Parathyroid adenoma (tissue), 2 donors: Measurements from ENCODE around the gene PRR18.
A peak's percentile ranks its signal among the peaks of the same experiment; 100 is the strongest.

Source experiments
- H2AFZ ChIP-seq: fragments of 300-600 bp; sonication (generic); one replicate; pipeline ENCODE4 v1.7.0; 2017; ENCODE audit warnings: antibody characterized with exemption, mild to moderate bottlenecking
- H3K27ac ChIP-seq: fragments of 300-600 bp; sonication (generic); one replicate; pipeline ENCODE4 v1.7.0; 2017
- H3K27me3 ChIP-seq: fragments of 300-600 bp; sonication (generic); one replicate; pipeline ENCODE4 v1.7.0; 2017; ENCODE audit warnings: low read length; ENCODE audit not compliant: control insufficient read depth, insufficient read depth
- H3K36me3 ChIP-seq: fragments of 300-600 bp; sonication (generic); one replicate; pipeline ENCODE4 v1.7.0; 2017; ENCODE audit warnings: low read length; ENCODE audit not compliant: control insufficient read depth, insufficient read depth
- H3K4me1 ChIP-seq: fragments of 300-600 bp; sonication (generic); one replicate; pipeline ENCODE4 v1.7.0; 2017; ENCODE audit warnings: control low read depth
- H3K4me2 ChIP-seq: fragments of 300-600 bp; sonication (generic); one replicate; pipeline ENCODE4 v1.7.0; 2017; ENCODE audit warnings: low read length
- H3K4me3 ChIP-seq: fragments of 300-600 bp; sonication (generic); one replicate; pipeline ENCODE4 v1.7.0; 2017; ENCODE audit warnings: low read depth, low read length
- H3K79me2 ChIP-seq: fragments of 300-600 bp; sonication (generic); one replicate; pipeline ENCODE4 v1.7.0; 2017; ENCODE audit warnings: control low read depth
- H3K9ac ChIP-seq: fragments of 300-600 bp; sonication (generic); one replicate; pipeline ENCODE4 v1.7.0; 2017; ENCODE audit warnings: mild to moderate bottlenecking
- H3K9me3 ChIP-seq: fragments of 300-600 bp; sonication (generic); one replicate; pipeline ENCODE4 v1.7.0; 2017; ENCODE audit warnings: low read length; ENCODE audit not compliant: control insufficient read depth
- TF ChIP-seq, protein P1 (sequence below): fragments of 300-600 bp; sonication (generic); IDR thresholded peaks from one replicate; pipeline ENCODE4 v1.7.0; 2017; ENCODE audit warnings: antibody characterized with exemption, mild to moderate bottlenecking
- donor health status: primary hyperparathyroidism.

PRR18 gene, protein sequence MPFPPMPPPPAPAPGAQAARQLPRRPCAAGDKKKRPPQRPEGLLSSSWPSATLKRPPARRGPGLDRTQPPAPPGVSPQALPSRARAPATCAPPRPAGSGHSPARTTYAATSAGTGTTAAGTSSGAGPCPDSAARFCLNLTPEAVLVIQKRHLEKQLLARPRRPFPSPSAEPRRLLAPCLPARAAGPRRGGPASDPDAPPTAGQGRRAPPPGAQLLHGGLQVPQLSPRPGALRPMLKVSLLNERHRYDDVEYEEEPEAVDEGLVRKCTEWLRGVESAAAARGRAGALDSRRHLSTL

DNA sequence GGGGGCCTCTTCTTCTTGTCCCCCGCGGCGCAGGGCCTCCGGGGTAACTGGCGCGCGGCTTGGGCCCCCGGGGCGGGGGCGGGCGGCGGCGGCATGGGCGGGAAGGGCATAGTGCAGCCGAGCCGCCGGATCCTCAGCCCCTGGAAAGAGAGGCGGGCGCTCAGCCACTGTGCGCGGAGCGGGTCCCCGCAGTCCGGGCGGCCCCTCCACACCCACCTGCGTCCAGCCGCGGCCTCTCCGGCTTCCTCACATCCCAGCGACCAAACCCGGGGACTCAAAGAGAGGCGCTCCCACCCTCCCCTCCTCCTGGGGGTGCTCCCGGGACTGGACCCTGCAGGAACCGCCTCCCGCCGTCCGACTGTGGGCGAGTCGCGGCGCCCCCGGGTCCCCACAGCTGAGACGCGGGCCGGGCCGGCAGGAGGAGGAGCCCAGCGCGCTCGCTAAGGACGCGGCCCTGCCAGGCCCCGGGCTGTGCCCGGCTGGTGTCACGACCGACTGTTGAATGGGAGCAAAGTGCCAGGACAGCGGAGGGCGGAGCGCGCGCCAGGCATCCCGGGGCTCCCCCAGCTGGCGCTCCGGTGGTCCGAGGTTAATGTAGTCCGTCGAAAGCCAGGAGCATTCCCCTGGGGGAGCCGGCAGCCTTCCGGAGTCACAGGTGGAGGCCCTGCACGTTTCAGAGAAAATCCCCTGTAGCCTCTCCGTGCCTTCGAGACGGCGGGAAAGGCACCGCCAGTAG is at the start of gene PRR18:
Gene PRR18 (minus strand): TSS at position 360 of the 736 bp plus-strand sequence. CDS start 250 bp downstream, at position 110.
- H3K79me2 ChIP-seq = no peaks in the 10 kb centered on the region
- H3K9ac ChIP-seq = peak within 1 kb of the TSS; percentile 29
- no peaks in the 10 kb centered on the region for H3K27me3 ChIP-seq

DNA sequence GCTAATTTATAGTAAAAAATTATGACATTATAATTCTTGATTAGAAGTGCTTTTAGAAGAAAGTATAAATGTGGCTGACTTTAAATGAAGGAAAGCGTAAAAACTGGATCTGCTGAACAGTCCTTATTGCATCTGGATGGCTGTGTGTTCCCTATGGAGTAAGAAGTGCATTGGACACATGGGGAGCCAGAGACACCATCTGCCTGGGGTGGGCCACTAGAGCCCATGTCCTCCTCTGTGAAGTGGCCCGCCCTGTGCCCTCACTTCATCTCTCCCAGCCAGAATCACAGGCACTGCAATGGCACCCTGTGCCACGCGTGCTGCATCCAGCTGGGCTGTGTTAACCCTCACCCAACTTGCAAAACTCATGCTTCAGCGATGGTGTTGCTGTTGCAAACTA is 47.4 kb upstream of the PRR18 start:
- peak overlapping the region; percentile 14 for H3K4me2 ChIP-seq
- no peak overlapping the region for H3K9ac ChIP-seq
- H2AFZ ChIP-seq = no peak overlapping the region
- no peaks in the 10 kb centered on the region for H3K9me3 ChIP-seq
- no peaks in the 10 kb centered on the region for H3K4me1 ChIP-seq
- TF ChIP-seq, protein P1, sequence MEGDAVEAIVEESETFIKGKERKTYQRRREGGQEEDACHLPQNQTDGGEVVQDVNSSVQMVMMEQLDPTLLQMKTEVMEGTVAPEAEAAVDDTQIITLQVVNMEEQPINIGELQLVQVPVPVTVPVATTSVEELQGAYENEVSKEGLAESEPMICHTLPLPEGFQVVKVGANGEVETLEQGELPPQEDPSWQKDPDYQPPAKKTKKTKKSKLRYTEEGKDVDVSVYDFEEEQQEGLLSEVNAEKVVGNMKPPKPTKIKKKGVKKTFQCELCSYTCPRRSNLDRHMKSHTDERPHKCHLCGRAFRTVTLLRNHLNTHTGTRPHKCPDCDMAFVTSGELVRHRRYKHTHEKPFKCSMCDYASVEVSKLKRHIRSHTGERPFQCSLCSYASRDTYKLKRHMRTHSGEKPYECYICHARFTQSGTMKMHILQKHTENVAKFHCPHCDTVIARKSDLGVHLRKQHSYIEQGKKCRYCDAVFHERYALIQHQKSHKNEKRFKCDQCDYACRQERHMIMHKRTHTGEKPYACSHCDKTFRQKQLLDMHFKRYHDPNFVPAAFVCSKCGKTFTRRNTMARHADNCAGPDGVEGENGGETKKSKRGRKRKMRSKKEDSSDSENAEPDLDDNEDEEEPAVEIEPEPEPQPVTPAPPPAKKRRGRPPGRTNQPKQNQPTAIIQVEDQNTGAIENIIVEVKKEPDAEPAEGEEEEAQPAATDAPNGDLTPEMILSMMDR = no peak
- no peak overlapping the region for H3K4me3 ChIP-seq
- no peaks in the 10 kb centered on the region for H3K27me3 ChIP-seq
- H3K79me2 ChIP-seq = no peaks in the 10 kb centered on the region
- H3K36me3 ChIP-seq = no peaks in the 10 kb centered on the region
- no peak overlapping the region for H3K27ac ChIP-seq

More for the DNA sequence above, at the start of gene PRR18:
- peak within 1 kb of the TSS; percentile 93 for H2AFZ ChIP-seq
- peak within 1 kb of the TSS; percentile 77 for H3K4me2 ChIP-seq
- TF ChIP-seq, protein P1 = no peak
- H3K9me3 ChIP-seq = no peaks in the 10 kb centered on the region
- no peaks in the 10 kb centered on the region for H3K4me1 ChIP-seq
- H3K4me3 ChIP-seq = peak within 1 kb of the TSS; percentile 39
- no peak within 1 kb of the TSS for H3K27ac ChIP-seq
- H3K36me3 ChIP-seq = no peaks in the 10 kb centered on the region

DNA sequence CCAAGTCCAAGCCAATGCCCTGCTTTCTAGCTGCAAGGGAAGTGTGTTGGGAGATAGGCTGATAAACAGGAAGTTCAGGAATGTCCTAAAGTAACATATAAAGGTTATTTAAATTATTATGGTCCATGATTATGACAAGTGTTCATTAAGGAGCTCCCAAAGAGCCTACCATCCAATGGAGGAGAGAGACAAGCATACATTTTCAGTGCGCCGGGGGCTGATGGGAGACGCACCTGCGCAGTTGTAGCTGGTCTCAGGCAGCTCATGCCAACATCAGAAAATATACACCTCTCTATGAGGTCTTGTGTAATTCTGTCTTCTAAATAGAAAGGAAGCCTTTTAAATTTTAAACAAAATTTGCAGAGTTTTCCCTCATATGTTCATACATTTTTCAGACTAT is 46.8 kb upstream of the PRR18 start:
- Histone ChIP-seq H3K27me3 (no peaks in the 10 kb centered on the region), H3K4me2 (no peak overlapping the region), H3K27ac (no peak overlapping the region), H3K79me2 (no peaks in the 10 kb centered on the region), H3K9ac (no peak overlapping the region), H3K4me1 (no peaks in the 10 kb centered on the region), H2AFZ (no peak overlapping the region), H3K9me3 (no peaks in the 10 kb centered on the region), H3K4me3 (no peak overlapping the region), H3K36me3 (no peaks in the 10 kb centered on the region)
- TF ChIP-seq, protein P1 = no peak

DNA sequence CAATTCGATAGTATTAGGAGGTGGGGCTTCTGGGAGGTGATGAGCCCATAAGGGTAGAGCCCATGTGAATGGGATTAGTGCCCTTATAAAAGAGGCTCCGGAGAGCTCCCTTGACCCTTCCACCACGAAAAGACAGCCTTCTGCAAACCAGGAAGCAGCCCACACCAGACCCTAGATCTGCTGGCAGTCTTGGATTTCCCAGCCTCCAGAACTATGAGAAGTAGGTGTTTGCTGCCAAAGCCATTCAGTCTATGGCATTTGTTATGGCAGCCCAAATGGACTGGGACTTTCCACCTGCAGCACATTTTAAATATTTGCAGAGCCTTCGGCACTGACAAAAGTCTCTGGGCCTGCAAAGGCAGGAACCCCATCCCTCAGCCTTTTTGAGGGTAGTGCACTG is 46.0 kb upstream of the PRR18 start:
- no peaks in the 10 kb centered on the region for H3K4me1 ChIP-seq
- no peaks in the 10 kb centered on the region for H3K79me2 ChIP-seq
- no peak overlapping the region for H3K9ac ChIP-seq
- no peak overlapping the region for H3K4me3 ChIP-seq
- no peak overlapping the region for H2AFZ ChIP-seq
- no peaks in the 10 kb centered on the region for H3K27me3 ChIP-seq
- H3K36me3 ChIP-seq = no peaks in the 10 kb centered on the region
- H3K27ac ChIP-seq = no peak overlapping the region
- H3K9me3 ChIP-seq = no peaks in the 10 kb centered on the region
- TF ChIP-seq, protein P1 = no peak
- H3K4me2 ChIP-seq = no peak overlapping the region
